A549 (cell line): ENCODE data around the gene SEMA6B. TPM values are rescaled to one million over a fixed set of nuclear protein-coding genes. Genes with fewer than 3 reads are reported as not detected.

Experiments
- ATAC-seq, 2 experiments: fragments of 200-7000 bp in 1 of 2; fragments of >200 bp in 1 of 2; cut with Nextera tagmentation in 1 of 2; cut with Tn5 transposase in 1 of 2; 3 replicates each; pipeline versions ENCODE4 v1.8.0 to v1.9.1; 2018 to 2020; ENCODE audit warnings: mild to moderate bottlenecking in 1 of 2, moderate library complexity in 1 of 2
- CTCF ChIA-PET: fragments of 300-600 bp; sonication (Branson Sonifier 250); formaldehyde crosslinking; extraction: SDS; loops from one replicate; lab custom pipeline; 2021; ENCODE audit warnings: antibody characterized with exemption, inconsistent platforms; lab: Yijun Ruan, JAX
- POLR2A ChIA-PET: fragments of 350-600 bp; formaldehyde crosslinking; extraction: SDS; loops from one replicate; lab custom pipeline; 2021; ENCODE audit warnings: antibody characterized with exemption, inconsistent platforms; lab: Yijun Ruan, JAX
- DNase-seq, 2 experiments: peaks; one replicate each; pipeline versions ENCODE4 v3.0.0 to v3.0.0-alpha.2; 2011 to 2016; ENCODE audit warnings: low read depth in 1 of 2, low spot score in 1 of 2
- FAIRE-seq: peaks from 2 replicates; lab custom pipeline; 2011; peaks lifted over from hg19 to GRCh38; lab: Jason Lieb, UNC
- H3K27ac ChIP-seq, 2 experiments: fragments of >200 bp; sonication (Bioruptor Twin); formaldehyde crosslinking; 3 replicates each; pipeline ENCODE4 v1.5.1; 2016 to 2017
- H3K4me1 ChIP-seq: fragments of >200 bp; sonication (Bioruptor Twin); formaldehyde crosslinking; 3 replicates; pipeline ENCODE4 v1.6.1; 2016
- H3K4me2 ChIP-seq: fragments of >200 bp; sonication (Bioruptor Twin); formaldehyde crosslinking; 3 replicates; pipeline ENCODE4 v1.6.1; 2016
- H3K4me3 ChIP-seq: fragments of >200 bp; sonication (Bioruptor Twin); formaldehyde crosslinking; 3 replicates; pipeline ENCODE4 v1.5.1; 2016
- H3K9me3 ChIP-seq: fragments of >200 bp; sonication (Bioruptor Twin); formaldehyde crosslinking; 3 replicates; pipeline ENCODE4 v1.6.1; 2016
- CEBPB ChIP-seq, 2 experiments: fragments of >200 bp in 1 of 2; sonication (Bioruptor Twin) in 1 of 2; formaldehyde crosslinking in 1 of 2; IDR thresholded peaks; 2 replicates each; pipeline ENCODE4 v1.6.1; 2012 to 2016
- CHD2 ChIP-seq: fragments of 150-350 bp; IDR thresholded peaks from 2 replicates; pipeline ENCODE4 v1.6.1; 2014; ENCODE audit warnings: low read length; ENCODE audit not compliant: partially characterized antibody
- CHD4 ChIP-seq: fragments of 200-600 bp; sonication (generic); IDR thresholded peaks from 2 replicates; pipeline ENCODE4 v1.6.1; 2016; ENCODE audit warnings: antibody characterized with exemption, mild to moderate bottlenecking, borderline replicate concordance
- ELK1 ChIP-seq: fragments of 150-350 bp; IDR thresholded peaks from 2 replicates; pipeline ENCODE4 v1.6.1; 2014; ENCODE audit warnings: low read depth, mild to moderate bottlenecking, low read length
- ESRRA ChIP-seq: fragments of 150-350 bp; IDR thresholded peaks from 2 replicates; pipeline ENCODE4 v1.6.1; 2014; ENCODE audit warnings: mild to moderate bottlenecking, low read length, borderline replicate concordance
- FOSB ChIP-seq: fragments of 250-450 bp; sonication (Bioruptor Pico); IDR thresholded peaks from 2 replicates; pipeline ENCODE4 v1.5.0; 2020; ENCODE audit warnings: mild to moderate bottlenecking, moderate library complexity
- HOXB13 ChIP-seq: fragments of 250-450 bp; sonication (Bioruptor Pico); IDR thresholded peaks from 2 replicates; pipeline ENCODE4 v1.5.0; 2020; ENCODE audit warnings: low read depth, mild to moderate bottlenecking, moderate library complexity
- JUN ChIP-seq, 2 experiments: fragments of >200 bp; sonication (Bioruptor Twin); formaldehyde crosslinking; IDR thresholded peaks; 2 replicates in 1 of 2; 3 replicates in 1 of 2; pipeline ENCODE4 v1.6.1; 2016 to 2017
- JUNB ChIP-seq: fragments of >200 bp; sonication (Bioruptor Twin); formaldehyde crosslinking; IDR thresholded peaks from 2 replicates; pipeline ENCODE4 v1.6.1; 2016
- KDM5A ChIP-seq: fragments of 200-600 bp; sonication (generic); IDR thresholded peaks from 2 replicates; pipeline ENCODE4 v1.6.1; 2016; ENCODE audit warnings: antibody characterized with exemption, mild to moderate bottlenecking
- MAFK ChIP-seq: fragments of 450-650 bp; IDR thresholded peaks from 2 replicates; pipeline ENCODE4 v1.6.1; 2014; ENCODE audit not compliant: partially characterized antibody
- MYC ChIP-seq: IDR thresholded peaks from 2 replicates; pipeline ENCODE4 v1.6.1; 2012; ENCODE audit warnings: mild to moderate bottlenecking, inconsistent platforms, low read length, improper control_type of control experiment, borderline replicate concordance
- POLR2A ChIP-seq: IDR thresholded peaks from 2 replicates; pipeline ENCODE4 v1.6.1; 2012; ENCODE audit warnings: mild to moderate bottlenecking, low read length
- POLR2AphosphoS2 ChIP-seq: conservative IDR thresholded peaks from 2 replicates; pipeline ENCODE4 v1.6.1; 2012; ENCODE audit warnings: low read length, improper control_type of control experiment, inconsistent platforms
- RAD21 ChIP-seq, 2 experiments: fragments of >200 bp in 1 of 2; sonication (Bioruptor Twin) in 1 of 2; formaldehyde crosslinking in 1 of 2; IDR thresholded peaks in 1 of 2; conservative IDR thresholded peaks in 1 of 2; 2 replicates in 1 of 2; 3 replicates in 1 of 2; pipeline ENCODE4 v1.6.1; 2012 to 2018; ENCODE audit warnings: inconsistent platforms in 1 of 2
- RFX5 ChIP-seq: fragments of 450-650 bp; IDR thresholded peaks from 2 replicates; pipeline ENCODE4 v1.7.1; 2014; ENCODE audit warnings: antibody characterized with exemption, mild to moderate bottlenecking, moderate library complexity
- SREBF2 ChIP-seq: fragments of 450-650 bp; IDR thresholded peaks from 2 replicates; pipeline ENCODE4 v1.6.1; 2014; ENCODE audit warnings: mild to moderate bottlenecking, moderate library complexity
- TP53 ChIP-seq: fragments of 250-450 bp; sonication (Bioruptor Pico); IDR thresholded peaks from 2 replicates; pipeline ENCODE4 v1.5.0; 2021; ENCODE audit warnings: mild to moderate bottlenecking, moderate library complexity
- ZFP36 ChIP-seq: fragments of 450-650 bp; IDR thresholded peaks from 2 replicates; pipeline ENCODE4 v1.6.1; 2014; ENCODE audit warnings: borderline replicate concordance; ENCODE audit not compliant: partially characterized antibody
- ZNF302 ChIP-seq: fragments of 250-450 bp; sonication (Bioruptor Pico); IDR thresholded peaks from 2 replicates; pipeline ENCODE4 v1.9.0; 2021; ENCODE audit warnings: inconsistent platforms, mild to moderate bottlenecking, moderate library complexity
- WGBS: methylation state at CpG from one replicate; pipeline ENCODE4 v1.1.6; 2017; ENCODE audit errors: missing lambda C conversion rate; 5-methylcytosine and 5-hydroxymethylcytosine counted together
- polyA plus RNA-seq, 4 experiments: library from polyadenylated mRNA; depleted of rRNA in 3 of 4; stranded (reverse); fragments of >200 nt; fragmentation: RNase III in 1 of 4; extraction: RNeasy Plus Mini Kit Qiagen cat#74134 plus additional on column Dnase treatment in 1 of 4; gene quantifications; 2 replicates in 3 of 4; 3 replicates in 1 of 4; pipeline ENCODE4 v1.2.3, GENCODE V29; 2011 to 2017

SEMA6B gene
- polyA plus RNA-seq, 2 of the 4 experiments (the other 2 are of a cell fraction) = 5.7 to 9.0 TPM

- no peak for ATAC-seq
- H3K4me2 ChIP-seq = no peak overlapping the region
- no peak for FAIRE-seq
Measured at GRCh38 chr19:4517451-4518057, 41.9 kb downstream of the SEMA6B start.

GRCh38 chr19:4516939-4517300 lies 42.6 kb downstream of the SEMA6B start:
- no peak overlapping the region for H3K4me3 ChIP-seq
- FAIRE-seq (no peak), ATAC-seq (peak; percentile 19 to 37; a peak in 3 of 6 replicates), DNase-seq (no peak)
- TF ChIP-seq CHD4 (no peak), ZNF302 (CRISPR knock-in tag) (no peak), POLR2AphosphoS2 (no peak), HOXB13 (no peak), TP53 (CRISPR knock-in tag) (no peak), KDM5A (no peak), CHD2 (no peak), MYC (no peak), POLR2A (no peak), MAFK (no peak), FOSB (no peak)
- H3K4me1 ChIP-seq = peaks cover 15% of the 10 kb centered on the region
- peak overlapping the region; percentile 53 for H3K4me2 ChIP-seq
- ChIA-PET CTCF (interaction anchor here (1.0 to 2.6 kb wide), 3 partner anchors 8 to 120 kb away, joined by 4 to 12 read pairs (median 10); no protein-coding TSS in a partner anchor), POLR2A (no interaction called here)
- peak overlapping the region; percentile 40 to 82; a peak in 3 of 6 replicates for H3K27ac ChIP-seq
- WGBS = 17% methylated on average over 3 of the region's 8 CpGs
- H3K9me3 ChIP-seq = no peaks in the 10 kb centered on the region

More at GRCh38 chr19:4517451-4518057, 41.9 kb downstream of the SEMA6B start:
- Histone ChIP-seq H3K4me1 (peaks cover 15% of the 10 kb centered on the region), H3K9me3 (no peaks in the 10 kb centered on the region), H3K27ac (peak overlapping the region in 1 of 2 experiments; percentile 82; a peak in 3 of 6 replicates), H3K4me3 (no peak overlapping the region)
- POLR2A ChIA-PET = interaction anchor here (0.6 kb wide), 1 partner anchor 49 kb away, joined by 4 read pairs; no protein-coding TSS in a partner anchor
- DNase-seq = no peak
- CTCF ChIA-PET = interaction anchor here (0.5 to 2.6 kb wide), 4 partner anchors 7 to 527 kb away, joined by 3 to 12 read pairs (median 7); no protein-coding TSS in a partner anchor
- TF ChIP-seq HOXB13 = no peak
- no peak for TF ChIP-seq CHD4
- no peak for TF ChIP-seq ZFP36
- TF ChIP-seq JUNB = no peak
- TF ChIP-seq JUN (IDR thresholded peaks at IDR 0.05) = no peak
- TF ChIP-seq SREBF2 = no peak
- no peak for TF ChIP-seq ESRRA
- no peak for TF ChIP-seq ELK1
- TF ChIP-seq RFX5 = no peak
- no peak for TF ChIP-seq POLR2A
- WGBS = 89% methylated on average over 11 of the region's 24 CpGs

GRCh38 chr19:4516199-4516938 lies 43.1 kb downstream of the SEMA6B start:
- Histone ChIP-seq H3K4me1 (peaks cover 10% of the 10 kb centered on the region), H3K4me2 (peak overlapping the region; percentile 53), H3K27ac (peak overlapping the region; percentile 40 to 82; a peak in 3 of 6 replicates), H3K4me3 (no peak overlapping the region), H3K9me3 (no peaks in the 10 kb centered on the region)
- DNase-seq (no peak), FAIRE-seq (no peak), ATAC-seq (peak in 1 of 2 experiments; percentile 18; a peak in 3 of 6 replicates)
- 79% methylated on average over 5 of the region's 14 CpGs for WGBS
- ChIA-PET POLR2A (no interaction called here), CTCF (interaction anchor here (1.0 to 2.6 kb wide), 3 partner anchors 8 to 120 kb away, joined by 4 to 12 read pairs (median 10); no protein-coding TSS in a partner anchor)
- TF ChIP-seq RAD21 (conservative IDR thresholded peaks at IDR 0.05 in 1 of 2, IDR thresholded peaks at IDR 0.05 in 1 of 2) (no peak), CEBPB (IDR thresholded peaks at IDR 0.05) (peak in 1 of 2 experiments; percentile 54; a peak in 2 of 4 replicates)
